OCI-LY7 (cell line): Measurements from ENCODE around the gene GALNT7. TPM values are rescaled to one million over a fixed set of nuclear protein-coding genes. Genes with fewer than 3 reads are reported as not detected.
A peak's percentile ranks its signal among the peaks of the same experiment; 100 is the strongest.

Experiments used
- BruUV-seq: library from RNA; stranded (reverse); fragments of 400-500 nt; replicated peaks from 2 replicates; lab custom pipeline; 2021; lab: Mats Ljungman, UMichigan
- CTCF ChIA-PET: fragments of 300-600 bp; sonication (Branson Sonifier 250); formaldehyde crosslinking; loops from one replicate; lab custom pipeline; 2022; ENCODE audit warnings: antibody characterized with exemption; ENCODE audit not compliant: unreplicated experiment; lab: Charles Lee
- POLR2A ChIA-PET: fragments of 300-600 bp; sonication (Branson Sonifier 250); formaldehyde crosslinking; loops from one replicate; lab custom pipeline; 2022; ENCODE audit warnings: antibody characterized with exemption; lab: Charles Lee
- DNase-seq: peaks from one replicate; pipeline ENCODE4 v3.0.0-alpha.2; 2015; ENCODE audit warnings: low spot score
- H2AFZ ChIP-seq: fragments of 200-600 bp; sonication (generic), shearing (Covaris generic); 2 replicates; pipeline ENCODE4 v1.6.1; 2014; ENCODE audit warnings: mild to moderate bottlenecking, antibody characterized with exemption, low read length, moderate library complexity
- H3K27ac ChIP-seq: fragments of 200-600 bp; sonication (generic); 2 replicates; pipeline ENCODE4 v1.5.1; 2014; ENCODE audit warnings: mixed run types, low read depth, mild to moderate bottlenecking, moderate library complexity, low read length, inconsistent platforms; ENCODE audit not compliant: poor library complexity, severe bottlenecking
- H3K36me3 ChIP-seq: fragments of 200-600 bp; sonication (generic); 2 replicates; pipeline ENCODE4 v1.6.1; 2014; ENCODE audit warnings: mild to moderate bottlenecking, antibody characterized with exemption, low read length, moderate library complexity, mixed read lengths; ENCODE audit not compliant: insufficient read depth
- H3K4me1 ChIP-seq: fragments of 200-600 bp; sonication (generic); 2 replicates; pipeline ENCODE4 v1.5.1; 2014; ENCODE audit warnings: mild to moderate bottlenecking, low read length; ENCODE audit not compliant: insufficient read depth, poor library complexity, severe bottlenecking
- H3K4me2 ChIP-seq: fragments of 200-600 bp; sonication (generic); 2 replicates; pipeline ENCODE4 v1.6.1; 2014; ENCODE audit warnings: mild to moderate bottlenecking, low read length
- H3K4me3 ChIP-seq: fragments of 200-600 bp; sonication (generic); 2 replicates; pipeline ENCODE4 v1.5.1; 2014; ENCODE audit warnings: mild to moderate bottlenecking, low read depth, low read length; ENCODE audit not compliant: poor library complexity, severe bottlenecking
- H3K79me2 ChIP-seq: fragments of 200-600 bp; sonication (generic); 2 replicates; pipeline ENCODE4 v1.6.1; 2016; ENCODE audit warnings: low read depth, mild to moderate bottlenecking, low read length, moderate library complexity, mixed read lengths; ENCODE audit not compliant: insufficient read depth
- H3K9me2 ChIP-seq: fragments of 200-600 bp; sonication (generic); 2 replicates; pipeline ENCODE4 v1.6.1; 2016; ENCODE audit warnings: mild to moderate bottlenecking, low read length, mixed read lengths; ENCODE audit not compliant: insufficient read depth
- H3K9me3 ChIP-seq: fragments of 200-600 bp; sonication (generic); 2 replicates; pipeline ENCODE4 v1.6.1; 2014; ENCODE audit warnings: mild to moderate bottlenecking, mixed run types, low read length, mixed read lengths
- H4K20me1 ChIP-seq: fragments of 200-600 bp; sonication (generic); 2 replicates; pipeline ENCODE4 v1.6.1; 2014; ENCODE audit warnings: mild to moderate bottlenecking, antibody characterized with exemption, low read length, moderate library complexity, mixed read lengths; ENCODE audit not compliant: insufficient read depth
- CTCF ChIP-seq: fragments of 200-600 bp; sonication (generic); conservative IDR thresholded peaks from 2 replicates; pipeline ENCODE4 v1.5.1; 2014; ENCODE audit warnings: mild to moderate bottlenecking, antibody characterized with exemption, low read length, moderate library complexity, mixed read lengths
- EZH2phosphoT487 ChIP-seq: fragments of 200-600 bp; sonication (generic); IDR thresholded peaks from 2 replicates; pipeline ENCODE4 v1.6.1; 2018; ENCODE audit warnings: low read depth, borderline replicate concordance, mild to moderate bottlenecking, mixed run types, antibody characterized with exemption, low read length, moderate library complexity, mixed read lengths
- intact Hi-C: fragments of 100-400 bp; cut with micrococcal nuclease; formaldehyde crosslinking; loops from one replicate; pipeline ENCODE4 v1.10.0; 2022; ENCODE audit not compliant: unreplicated experiment
- total RNA-seq, 2 experiments: library from RNA; depleted of rRNA in 1 of 2; stranded (reverse); fragments of >200 nt in 1 of 2; shearing (Covaris generic) in 1 of 2; gene quantifications; 2 replicates each; pipeline ENCODE4 v1.2.3, GENCODE V29; 2014 to 2022

The GALNT7 gene
- total RNA-seq, 2 experiments from 2014 or later, result 20.3 to 34.4 TPM

GRCh38 chr4:173230062-173230461, 61.5 kb downstream of the GALNT7 start:
- H3K9me2 ChIP-seq, result no peaks in the 10 kb centered on the region
- BruUV-seq, result no TSS peak
- 0 out of 2 replicates have a peak, but pooled peaks cover 6% of the 10 kb centered on the region for H3K9me3 ChIP-seq
- no peaks in the 10 kb centered on the region; the same call in 1 of the 2 replicates for H4K20me1 ChIP-seq
- no peak for DNase-seq
- TF ChIP-seq EZH2phosphoT487 (no peak), CTCF (no peak)
- POLR2A ChIA-PET, result interaction anchor here (1.2 to 1.3 kb wide), 2 partner anchors 9 to 27 kb away, joined by 3 to 4 read pairs; no protein-coding TSS in a partner anchor
- no peaks in the 10 kb centered on the region for H3K4me1 ChIP-seq
- peaks cover 28% of the 10 kb centered on the region for H3K36me3 ChIP-seq
- no peak overlapping the region for H3K27ac ChIP-seq
- intact Hi-C loops, result no loop called here
- H2AFZ ChIP-seq, result no peak overlapping the region
- H3K79me2 ChIP-seq, result peaks cover 21% of the 10 kb centered on the region
- CTCF ChIA-PET, result no interaction called here
- H3K4me2 ChIP-seq, result no peak overlapping the region
- no peak overlapping the region for H3K4me3 ChIP-seq

GRCh38 chr4:173231916-173232315, 63.3 kb downstream of the GALNT7 start:
- no TSS peak for BruUV-seq

More at GRCh38 chr4:173231916-173232315, 63.3 kb downstream of the GALNT7 start:
- Histone ChIP-seq H3K9me2 (no peaks in the 10 kb centered on the region), H2AFZ (no peak overlapping the region), H3K9me3 (0 out of 2 replicates have a peak, but pooled peaks cover 6% of the 10 kb centered on the region), H3K79me2 (peaks cover 16% of the 10 kb centered on the region), H3K36me3 (peaks cover 30% of the 10 kb centered on the region), H3K4me3 (no peak overlapping the region), H3K4me2 (no peak overlapping the region), H3K27ac (no peak overlapping the region), H3K4me1 (no peaks in the 10 kb centered on the region), H4K20me1 (no peaks in the 10 kb centered on the region; the same call in 1 of the 2 replicates)
- no peak for TF ChIP-seq EZH2phosphoT487
- TF ChIP-seq CTCF, result peak; percentile 53
- ChIA-PET CTCF (no interaction called here), POLR2A (interaction anchor here (0.6 kb wide), 2 partner anchors 64 to 1701 kb away, joined by 3 read pairs; partner anchors contain the start of gene GALNT7)
- intact Hi-C loops, result no loop called here
- no peak for DNase-seq
